PC-3 (cell line): ENCODE measurements around the gene TEX2. TPM values are rescaled to one million over a fixed set of nuclear protein-coding genes. Genes with fewer than 3 reads are reported as not detected.

Source experiments
- ATAC-seq: fragments of 200-7000 bp; cut with Tn5 transposase; 2 replicates; pipeline ENCODE4 v1.9.1; 2020; ENCODE audit warnings: mild to moderate bottlenecking, moderate library complexity
- BruUV-seq: library from RNA; stranded (reverse); fragments of 400-500 nt; replicated peaks from 2 replicates; lab custom pipeline; 2021; lab: Mats Ljungman, UMichigan
- CTCF ChIA-PET: fragments of 300-600 bp; sonication (Branson Sonifier 250); formaldehyde crosslinking; loops from one replicate; lab custom pipeline; 2022; ENCODE audit warnings: antibody characterized with exemption; lab: Charles Lee
- POLR2A ChIA-PET: fragments of 300-600 bp; sonication (Branson Sonifier 250); formaldehyde crosslinking; loops from one replicate; lab custom pipeline; 2022; ENCODE audit warnings: antibody characterized with exemption; ENCODE audit not compliant: unreplicated experiment; lab: Charles Lee
- DNase-seq: peaks from one replicate; pipeline ENCODE4 v3.0.0-alpha.2; 2015
- H2AFZ ChIP-seq: fragments of 300-600 bp; sonication (generic); 2 replicates; pipeline ENCODE4 v1.6.0; 2016; ENCODE audit warnings: antibody characterized with exemption, low read length
- H3F3A ChIP-seq: fragments of 300-600 bp; sonication (generic); one replicate; pipeline ENCODE4 v1.6.0; 2017; ENCODE audit warnings: antibody characterized with exemption, low read length, control low read depth, mild to moderate bottlenecking; ENCODE audit not compliant: unreplicated experiment
- H3K27ac ChIP-seq: fragments of 300-600 bp; sonication (generic); 2 replicates; pipeline ENCODE4 v1.5.1; 2016; ENCODE audit warnings: mild to moderate bottlenecking, low read length
- H3K27me3 ChIP-seq: fragments of 300-600 bp; sonication (generic); 2 replicates; pipeline ENCODE4 v1.6.1; 2016; ENCODE audit warnings: low read length, mixed read lengths
- H3K36me3 ChIP-seq: fragments of 300-600 bp; sonication (generic); 2 replicates; pipeline ENCODE4 v1.6.1; 2016; ENCODE audit warnings: low read depth, mixed run types, low read length, mixed read lengths
- H3K4me1 ChIP-seq: fragments of 300-600 bp; sonication (generic); 2 replicates; pipeline ENCODE4 v1.5.1; 2016; ENCODE audit warnings: low read length; ENCODE audit not compliant: insufficient read depth
- H3K4me2 ChIP-seq: fragments of 300-600 bp; sonication (generic); 2 replicates; pipeline ENCODE4 v1.6.0; 2016; ENCODE audit warnings: low read length
- H3K4me3 ChIP-seq: fragments of 300-600 bp; sonication (generic); 2 replicates; pipeline ENCODE4 v1.5.1; 2016; ENCODE audit warnings: mild to moderate bottlenecking, low read length, mixed read lengths
- H3K79me2 ChIP-seq: fragments of 300-600 bp; sonication (generic); 2 replicates; pipeline ENCODE4 v1.6.1; 2017; ENCODE audit warnings: low read length, mixed read lengths
- H3K9ac ChIP-seq: fragments of 300-600 bp; sonication (generic); 2 replicates; pipeline ENCODE4 v1.6.0; 2016; ENCODE audit warnings: mild to moderate bottlenecking, low read length
- H3K9me2 ChIP-seq: fragments of 300-600 bp; sonication (generic); replicated peaks from 2 replicates; pipeline ENCODE4 v1.6.1; 2016; ENCODE audit warnings: mixed run types, low read length, mixed read lengths
- H3K9me3 ChIP-seq: fragments of 300-600 bp; sonication (generic); 2 replicates; pipeline ENCODE4 v1.6.1; 2016; ENCODE audit warnings: low read length, mixed read lengths
- H4K20me1 ChIP-seq: fragments of 300-600 bp; sonication (generic); 2 replicates; pipeline ENCODE4 v1.6.1; 2016; ENCODE audit warnings: low read length, mixed read lengths
- CTCF ChIP-seq: fragments of 300-600 bp; sonication (generic); conservative IDR thresholded peaks from 2 replicates; pipeline ENCODE4 v1.5.1; 2017; ENCODE audit warnings: antibody characterized with exemption, low read depth, mild to moderate bottlenecking, low read length
- EZH2 ChIP-seq: fragments of 300-600 bp; sonication (generic); IDR thresholded peaks from one replicate; pipeline ENCODE4 v1.6.1; 2017; ENCODE audit warnings: antibody characterized with exemption, mild to moderate bottlenecking, low read length; ENCODE audit not compliant: unreplicated experiment
- EZH2phosphoT487 ChIP-seq: fragments of 300-600 bp; sonication (generic); IDR thresholded peaks from 2 replicates; pipeline ENCODE4 v1.6.1; 2018; ENCODE audit warnings: mild to moderate bottlenecking, antibody characterized with exemption, low read length, borderline replicate concordance
- intact Hi-C: fragments of 100-400 bp; cut with micrococcal nuclease; formaldehyde crosslinking; loops from 2 replicates; pipeline ENCODE4 v1.9.0; 2023
- total RNA-seq: library from RNA; depleted of rRNA; stranded (reverse); fragments of >200 nt; gene quantifications from 2 replicates; pipeline ENCODE4 v1.2.3, GENCODE V29; 2014

Gene TEX2
- total RNA-seq, 1 experiment from 2014 or later, result 44.2 TPM

DNA sequence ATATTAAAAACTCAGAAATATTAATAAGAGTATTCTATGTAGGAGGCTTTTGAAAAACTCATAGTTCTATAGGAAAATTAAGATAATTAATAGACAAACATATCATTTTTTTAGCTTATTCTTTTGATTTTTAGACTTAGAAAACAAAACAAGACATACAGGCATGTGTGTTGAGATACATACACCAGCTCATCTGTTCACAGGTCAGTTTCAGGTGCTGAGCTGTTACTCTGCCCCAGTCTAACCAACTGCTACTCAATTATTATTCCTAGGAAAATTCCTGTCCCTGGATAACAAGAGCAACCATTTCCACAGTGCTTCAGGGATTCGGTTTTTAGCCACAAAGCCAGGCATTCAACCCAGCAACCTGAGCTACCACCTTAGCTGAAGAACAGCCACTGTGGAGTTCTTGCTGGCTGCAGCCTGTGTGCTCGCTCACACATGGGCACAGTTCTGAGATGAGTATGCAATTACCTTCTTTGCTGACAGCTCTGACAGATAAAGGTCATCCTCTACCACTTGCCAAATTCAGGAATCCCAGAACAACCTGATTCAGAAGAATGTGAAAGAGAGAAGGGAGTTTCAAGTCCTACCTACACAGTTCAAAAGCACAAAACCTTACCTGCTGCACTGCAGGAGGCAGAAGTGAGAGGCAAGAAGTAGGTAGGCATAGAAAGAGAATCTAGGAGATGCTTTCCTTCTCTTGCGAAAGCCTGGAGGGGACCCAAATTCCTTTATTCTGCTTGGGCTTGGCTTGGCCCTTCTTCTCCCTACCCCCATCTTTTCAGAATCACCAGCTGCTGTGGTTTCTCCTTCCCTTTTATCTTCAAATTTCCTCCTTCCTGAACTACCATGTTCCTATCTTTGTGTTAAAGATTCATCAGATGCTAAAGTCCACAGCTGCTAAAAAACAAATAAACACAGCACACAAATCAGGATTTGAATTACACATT is 62.7 kb downstream of the TEX2 start:
- H3K4me3 ChIP-seq, result no peak overlapping the region
- ChIA-PET POLR2A (no interaction called here), CTCF (no interaction called here)
- H3K27ac ChIP-seq, result no peak overlapping the region
- no peaks in the 10 kb centered on the region for H3K9me2 ChIP-seq
- H3K4me2 ChIP-seq, result no peak overlapping the region
- H3K9ac ChIP-seq, result no peak overlapping the region
- no peaks in the 10 kb centered on the region for H3K27me3 ChIP-seq
- peaks cover 20% of the 10 kb centered on the region for H3K4me1 ChIP-seq
- H2AFZ ChIP-seq, result no peak overlapping the region
- H3K79me2 ChIP-seq, result peaks cover 38% of the 10 kb centered on the region
- no peaks in the 10 kb centered on the region for H3K9me3 ChIP-seq
- BruUV-seq, result no TSS peak
- ATAC-seq, result no peak
- TF ChIP-seq CTCF (no peak), EZH2phosphoT487 (no peak), EZH2 (no peak)
- H3F3A ChIP-seq, result peaks cover 3% of the 10 kb centered on the region
- DNase-seq, result no peak
- H3K36me3 ChIP-seq, result no peaks in the 10 kb centered on the region
- intact Hi-C loops, result loop anchor here (5.0 kb wide), 1 partner anchor 62 kb away; the partner anchor contains the start of gene TEX2
- H4K20me1 ChIP-seq, result no peaks in the 10 kb centered on the region

DNA sequence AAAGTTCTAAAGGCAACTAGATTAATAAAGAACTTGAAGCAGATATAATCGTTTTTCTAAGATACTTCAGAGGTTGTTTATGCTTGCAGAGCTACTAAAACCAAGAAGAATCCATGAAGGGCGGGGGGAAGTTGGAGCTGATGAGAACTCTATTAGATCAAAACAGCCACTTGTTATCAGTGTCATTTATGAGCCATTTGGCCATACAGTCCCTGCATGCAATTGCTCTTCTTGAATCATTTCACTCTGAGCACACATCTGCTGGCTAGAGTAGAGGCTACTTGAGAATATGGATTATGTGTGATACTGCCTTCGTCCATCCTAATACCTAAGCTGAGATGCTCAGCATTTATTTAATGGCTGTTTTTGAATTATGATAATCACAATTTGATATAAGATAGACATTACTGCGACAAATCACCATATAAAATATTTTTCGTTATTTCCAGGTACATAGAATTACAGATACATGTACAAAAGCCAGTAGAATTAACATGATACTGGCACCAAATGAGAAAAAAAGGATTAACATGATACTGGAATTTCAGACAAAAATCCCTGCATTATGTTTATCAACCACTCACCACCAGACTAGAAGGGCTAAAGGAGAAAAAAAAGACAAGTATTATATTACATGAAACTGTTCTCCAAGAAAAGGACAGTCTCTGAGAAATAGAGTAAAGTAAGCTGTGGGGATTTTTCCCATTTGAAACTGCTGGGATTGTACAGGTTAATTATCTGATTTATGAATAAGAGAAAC is 64.5 kb downstream of the TEX2 start:
- Histone ChIP-seq H3K9ac (no peak overlapping the region), H3K4me2 (no peak overlapping the region), H3K27ac (no peak overlapping the region), H3K79me2 (peaks cover 26% of the 10 kb centered on the region), H4K20me1 (no peaks in the 10 kb centered on the region), H3K27me3 (no peaks in the 10 kb centered on the region), H3F3A (peaks cover 3% of the 10 kb centered on the region), H2AFZ (no peak overlapping the region), H3K4me3 (no peak overlapping the region), H3K9me2 (no peaks in the 10 kb centered on the region), H3K4me1 (peaks cover 20% of the 10 kb centered on the region), H3K9me3 (no peaks in the 10 kb centered on the region), H3K36me3 (no peaks in the 10 kb centered on the region)
- intact Hi-C loops, result no loop called here
- POLR2A ChIA-PET, result no interaction called here
- CTCF ChIA-PET, result interaction anchor here (0.6 kb wide), 1 partner anchor 220 kb away, joined by 4 read pairs; no protein-coding TSS in a partner anchor
- TF ChIP-seq CTCF (no peak), EZH2 (no peak), EZH2phosphoT487 (no peak)
- DNase-seq (no peak), ATAC-seq (no peak)
- BruUV-seq, result no TSS peak
